Right lobe of liver (tissue), 6 donors: ENCODE measurements around the gene FAM234B. TPM values are rescaled to one million over a fixed set of nuclear protein-coding genes. Genes with fewer than 3 reads are reported as not detected.

Experiments
- ATAC-seq, 4 donors: fragments of 200-7000 bp; cut with Tn5 transposase; one replicate each; pipeline ENCODE4 v1.9.1; 2020; ENCODE audit warnings: mild to moderate bottlenecking in 4 of 4, moderate library complexity in 4 of 4
- DNase-seq, 3 donors: peaks; one replicate each; pipeline ENCODE4 v3.0.0-alpha.2; 2020
- H3K27ac ChIP-seq, 3 donors: fragments of 200-600 bp; one replicate each; pipeline ENCODE4 v1.8.0; 2022
- H3K27me3 ChIP-seq, 2 donors: fragments of 200-600 bp; one replicate each; pipeline ENCODE4 v1.8.0; 2022
- H3K36me3 ChIP-seq, 4 donors: fragments of 200-600 bp; sonication (generic) in 1 of 4; one replicate each; pipeline versions ENCODE4 v1.5.1 to v1.8.0; 2017 to 2022; ENCODE audit warnings: control low read depth in 1 of 4
- H3K4me1 ChIP-seq, 4 donors: fragments of 200-600 bp; sonication (generic) in 1 of 4; one replicate each; pipeline versions ENCODE4 v1.5.1 to v1.8.0; 2017 to 2022; ENCODE audit warnings: control low read depth in 1 of 4
- H3K4me3 ChIP-seq, 3 donors: fragments of 200-600 bp; one replicate each; pipeline ENCODE4 v1.8.0; 2022
- H3K9me3 ChIP-seq, 4 donors: fragments of 200-600 bp; sonication (generic) in 1 of 4; one replicate each; pipeline versions ENCODE4 v1.5.1 to v1.8.0; 2017 to 2022; ENCODE audit warnings: control low read depth in 1 of 4
- CTCF ChIP-seq, 4 donors: fragments of 200-600 bp in 3 of 4; fragments of 450-650 bp in 1 of 4; IDR thresholded peaks; one replicate each; pipeline versions ENCODE4 v1.5.1 to v1.8.0; 2016 to 2022; ENCODE audit warnings: antibody characterized with exemption in 4 of 4, mild to moderate bottlenecking in 2 of 4
- POLR2A ChIP-seq: fragments of 450-650 bp; IDR thresholded peaks from one replicate; pipeline ENCODE4 v1.6.1; 2017; ENCODE audit warnings: antibody characterized with exemption, mild to moderate bottlenecking
- WGBS: methylation state at CpG from one replicate; pipeline ENCODE4 v1.1.6; 2018; ENCODE audit warnings: low coverage, low lambda C conversion rate; ENCODE audit not compliant: insufficient coverage; ENCODE audit errors: missing lambda C conversion rate; 5-methylcytosine and 5-hydroxymethylcytosine counted together
- intact Hi-C, 2 donors: fragments of 100-400 bp; cut with DNase I; formaldehyde crosslinking; loops; one replicate each; pipeline versions ENCODE4 v1.11.2 to v1.14.1; 2022
- total RNA-seq, 6 experiments: library from RNA; depleted of rRNA in 2 of 6; stranded (reverse); fragments of >200 nt in 2 of 6; fragmentation: NEBNext Ultra II Directional in 3 of 6; extraction: Animal tissue kit (Norgen Biotek cat#: 25700) in 3 of 6; gene quantifications; one replicate each; pipeline versions ENCODE4 v1.1.0 to v1.2.4, GENCODE V29; 2016 to 2023
- donor health status: DM: no; HTN: yes; CAD: no.
- donor health status: DM: no; HTN: no; CAD: no.
- donor health status: DM: no; HTN: no; CAD: no.
- donor health status: DM: no; HTN: yes; CAD: no.
- donor health status: DM: no; HTN: yes; CAD: no.

FAM234B gene
- total RNA-seq, 6 experiments from 2014 or later, result 2.9 to 4.8 (median 3.2) TPM

- Histone ChIP-seq H3K9me3 (no peaks in the 10 kb centered on the region), H3K27me3 (no peaks in the 10 kb centered on the region), H3K4me3 (no peak within 1 kb of the TSS), H3K4me1 (peaks cover 0 to 10% (median 0%) of the 10 kb centered on the region in 4 donors), H3K27ac (no peak within 1 kb of the TSS), H3K36me3 (no peaks in the 10 kb centered on the region)
- WGBS, result 74% methylated on average over 6 of the region's 8 CpGs
- DNase-seq (no peak), ATAC-seq (no peak)
- intact Hi-C loops, result loop anchor here in 1 of 2 donors (10.0 kb wide), 1 partner anchor 101 kb away; no protein-coding TSS in a partner anchor
- no peak for TF ChIP-seq CTCF (IDR thresholded peaks at IDR 0.05)
- no peak for TF ChIP-seq POLR2A
Observed at GRCh38 chr12:13103391-13104033, 59.3 kb downstream of the FAM234B start, which contains the start of gene GSG1. TSS of gene GSG1 (minus strand) at chr12:13103667. CDS start at chr12:13103512, 155 bp downstream.

- no peak overlapping the region for H3K27ac ChIP-seq
- DNase-seq (no peak), ATAC-seq (no peak)
- TF ChIP-seq POLR2A, result no peak
- TF ChIP-seq CTCF (IDR thresholded peaks at IDR 0.05), result no peak
- no peak overlapping the region for H3K4me3 ChIP-seq
- H3K27me3 ChIP-seq, result no peaks in the 10 kb centered on the region
- intact Hi-C loops, result loop anchor here in 1 of 2 donors (10.0 kb wide), 1 partner anchor 100 kb away; no protein-coding TSS in a partner anchor
- H3K4me1 ChIP-seq, result peaks cover 0 to 10% (median 0%) of the 10 kb centered on the region in 4 donors
- H3K9me3 ChIP-seq, result no peaks in the 10 kb centered on the region
- 56% methylated on average over 2 of the region's 3 CpGs for WGBS
- no peaks in the 10 kb centered on the region for H3K36me3 ChIP-seq
Observed at GRCh38 chr12:13104409-13104808, 60.2 kb downstream of the FAM234B start.

GRCh38 chr12:13105781-13106180, 61.6 kb downstream of the FAM234B start:
- no peaks in the 10 kb centered on the region for H3K36me3 ChIP-seq
- TF ChIP-seq POLR2A (no peak), CTCF (IDR thresholded peaks at IDR 0.05) (no peak)
- no peaks in the 10 kb centered on the region for H3K9me3 ChIP-seq
- DNase-seq (no peak), ATAC-seq (no peak)
- H3K4me1 ChIP-seq, result peaks cover 0 to 3% (median 0%) of the 10 kb centered on the region in 4 donors
- intact Hi-C loops, result loop anchor here in 1 of 2 donors (10.0 kb wide), 1 partner anchor 99 kb away; no protein-coding TSS in a partner anchor
- 43% methylated on average over 1 of the region's 1 CpG for WGBS
- no peak overlapping the region for H3K4me3 ChIP-seq
- H3K27me3 ChIP-seq, result no peaks in the 10 kb centered on the region
- no peak overlapping the region for H3K27ac ChIP-seq

GRCh38 chr12:13106666-13107065, 62.5 kb downstream of the FAM234B start:
- no peaks in the 10 kb centered on the region for H3K27me3 ChIP-seq
- no peak overlapping the region for H3K27ac ChIP-seq
- WGBS, result 90% methylated on average over 1 of the region's 1 CpG
- TF ChIP-seq POLR2A, result no peak
- no peaks in the 10 kb centered on the region for H3K4me1 ChIP-seq
- no peaks in the 10 kb centered on the region for H3K9me3 ChIP-seq
- no peaks in the 10 kb centered on the region for H3K36me3 ChIP-seq
- intact Hi-C loops, result loop anchor here in 1 of 2 donors (10.0 kb wide), 1 partner anchor 98 kb away; no protein-coding TSS in a partner anchor
- no peak overlapping the region for H3K4me3 ChIP-seq
- DNase-seq, result no peak
- ATAC-seq, result no peak

GRCh38 chr12:13112968-13113367, 68.8 kb downstream of the FAM234B start:
- no peak for DNase-seq
- ATAC-seq, result no peak
- TF ChIP-seq POLR2A (no peak), CTCF (IDR thresholded peaks at IDR 0.05) (no peak)

More at GRCh38 chr12:13112968-13113367, 68.8 kb downstream of the FAM234B start:
- Histone ChIP-seq H3K4me1 (no peaks in the 10 kb centered on the region), H3K36me3 (no peaks in the 10 kb centered on the region), H3K27ac (no peak overlapping the region), H3K27me3 (no peaks in the 10 kb centered on the region), H3K9me3 (no peaks in the 10 kb centered on the region), H3K4me3 (no peak overlapping the region)
- intact Hi-C loops, result no loop called here
- WGBS, result 65% methylated on average over 6 of the region's 6 CpGs
